CD14-positive monocyte (primary cell): ENCODE data around the gene HPCAL4. TPM values are rescaled to one million over a fixed set of nuclear protein-coding genes. Genes with fewer than 3 reads are reported as not detected.

Source experiments
- DNase-seq, 3 donors: peaks; one replicate each; pipeline ENCODE4 v3.0.0-alpha.2; 2011 to 2022
- H2AFZ ChIP-seq: 2 replicates; pipeline ENCODE4 v1.6.0; 2012; ENCODE audit warnings: mild to moderate bottlenecking, low read depth, low read length, inconsistent platforms; ENCODE audit not compliant: insufficient read depth, poor library complexity, severe bottlenecking
- H3K27ac ChIP-seq, 2 donors: 1 replicate in 1 of 2; 2 replicates in 1 of 2; pipeline ENCODE4 v1.5.1; 2012 to 2013; ENCODE audit warnings: low read length in 2 of 2, control low read depth in 1 of 2, inconsistent platforms in 1 of 2, low read depth in 1 of 2, mild to moderate bottlenecking in 1 of 2
- H3K27me3 ChIP-seq, 2 donors: one replicate each; pipeline versions ENCODE4 v1.6.0 to v1.6.1; 2011 to 2013; ENCODE audit warnings: low read length in 2 of 2; ENCODE audit not compliant: control insufficient read depth in 2 of 2, insufficient read depth in 2 of 2
- H3K36me3 ChIP-seq, 2 donors: replicated peaks in 1 of 2; 1 replicate in 1 of 2; 2 replicates in 1 of 2; pipeline versions ENCODE4 v1.5.1 to v1.6.1; 2012 to 2013; ENCODE audit warnings: low read length in 2 of 2, control low read depth in 1 of 2, inconsistent platforms in 1 of 2, mild to moderate bottlenecking in 1 of 2; ENCODE audit not compliant: insufficient read depth in 2 of 2, control insufficient read depth in 1 of 2
- H3K4me1 ChIP-seq, 2 donors: 1 replicate in 1 of 2; 2 replicates in 1 of 2; pipeline versions ENCODE4 v1.5.1 to v1.6.1; 2012 to 2013; ENCODE audit warnings: low read length in 2 of 2, control low read depth in 1 of 2, inconsistent platforms in 1 of 2, mild to moderate bottlenecking in 1 of 2, moderate library complexity in 1 of 2; ENCODE audit not compliant: insufficient read depth in 2 of 2, control insufficient read depth in 1 of 2
- H3K4me2 ChIP-seq: replicated peaks from 2 replicates; pipeline ENCODE3; 2012; ENCODE audit warnings: low read length, moderate library complexity, mild to moderate bottlenecking; ENCODE audit not compliant: poor library complexity, severe bottlenecking; ENCODE audit errors: extremely low read depth
- H3K4me3 ChIP-seq, 3 experiments: fragments of 200-600 bp in 1 of 3; sonication (generic) in 1 of 3; replicated peaks in 1 of 3; 1 replicate in 2 of 3; 2 replicates in 1 of 3; pipeline ENCODE4 v1.5.1; 2011 to 2013; ENCODE audit warnings: low read length in 3 of 3, mild to moderate bottlenecking in 3 of 3, control low read depth in 2 of 3, low read depth in 2 of 3, inconsistent platforms in 1 of 3, moderate library complexity in 1 of 3
- H3K79me2 ChIP-seq: 2 replicates; pipeline ENCODE4 v1.6.0; 2012; ENCODE audit warnings: mild to moderate bottlenecking, control low read depth, inconsistent platforms, low read length, moderate library complexity; ENCODE audit not compliant: insufficient read depth
- H3K9ac ChIP-seq: 2 replicates; pipeline ENCODE4 v1.6.0; 2017; ENCODE audit warnings: low read length, mild to moderate bottlenecking; ENCODE audit not compliant: insufficient read depth, poor library complexity, severe bottlenecking
- H3K9me3 ChIP-seq, 2 donors: replicated peaks in 1 of 2; 1 replicate in 1 of 2; 2 replicates in 1 of 2; pipeline versions ENCODE4 v1.5.1 to v1.6.1; 2012 to 2013; ENCODE audit warnings: low read length in 2 of 2, control low read depth in 1 of 2; ENCODE audit not compliant: control insufficient read depth in 1 of 2, insufficient read depth in 1 of 2
- H4K20me1 ChIP-seq: 2 replicates; pipeline ENCODE4 v1.6.0; 2012; ENCODE audit warnings: mild to moderate bottlenecking, low read length, control low read depth, moderate library complexity; ENCODE audit not compliant: insufficient read depth
- H3K27ac Mint-ChIP-seq, 7 donors: one replicate each; pipeline ENCODE4 v1.8.0; 2020; ENCODE audit warnings: mild to moderate bottlenecking in 7 of 7, mixed read lengths in 7 of 7, moderate library complexity in 6 of 7, inconsistent platforms in 2 of 7
- H3K27me3 Mint-ChIP-seq, 3 donors: one replicate each; pipeline ENCODE4 v1.8.0; 2021 to 2022; ENCODE audit warnings: low read depth in 3 of 3, mild to moderate bottlenecking in 3 of 3, mixed read lengths in 3 of 3, moderate library complexity in 3 of 3, inconsistent platforms in 1 of 3
- H3K36me3 Mint-ChIP-seq, 2 donors: one replicate each; pipeline ENCODE4 v1.8.0; 2020; ENCODE audit warnings: mixed read lengths in 2 of 2, inconsistent platforms in 1 of 2, mild to moderate bottlenecking in 1 of 2
- H3K4me1 Mint-ChIP-seq: one replicate; pipeline ENCODE4 v1.8.0; 2020; ENCODE audit warnings: mild to moderate bottlenecking, mixed read lengths
- H3K4me3 Mint-ChIP-seq, 2 donors: one replicate each; pipeline ENCODE4 v1.8.0; 2020; ENCODE audit warnings: mild to moderate bottlenecking in 2 of 2, mixed read lengths in 2 of 2, moderate library complexity in 1 of 2
- H3K9me3 Mint-ChIP-seq, 7 donors: one replicate each; pipeline ENCODE4 v1.8.0; 2020 to 2022; ENCODE audit warnings: mixed read lengths in 7 of 7, mild to moderate bottlenecking in 6 of 7, moderate library complexity in 6 of 7, inconsistent platforms in 2 of 7
- CTCF ChIP-seq: fragments of 200-600 bp; IDR thresholded peaks from one replicate; pipeline ENCODE4 v1.8.0; 2022; ENCODE audit warnings: antibody characterized with exemption, mild to moderate bottlenecking
- WGBS: methylation state at CpG from one replicate; pipeline ENCODE4 v1.1.5; 2013; ENCODE audit warnings: missing lambda C conversion rate; ENCODE audit not compliant: insufficient coverage; 5-methylcytosine and 5-hydroxymethylcytosine counted together
- intact Hi-C, 2 donors: fragments of 100-400 bp; cut with micrococcal nuclease; formaldehyde crosslinking; loops; one replicate each; pipeline versions ENCODE4 v1.15.0 to v1.15.1; 2023
- polyA plus RNA-seq, 3 donors: library from polyadenylated mRNA; depleted of rRNA in 1 of 3; unstranded in 2 of 3; stranded (reverse) in 1 of 3; fragments of 300-500 nt in 2 of 3; fragments of >200 nt in 1 of 3; fragmentation: Illumina TruSeq in 2 of 3; gene quantifications; 1 replicate in 2 of 3; 2 replicates in 1 of 3; pipeline ENCODE4 v1.2.3, GENCODE V29; 2012 to 2021

HPCAL4 gene
- polyA plus RNA-seq, 3 donors: 0.03 to 0.05 TPM; not detected in 1

DNA sequence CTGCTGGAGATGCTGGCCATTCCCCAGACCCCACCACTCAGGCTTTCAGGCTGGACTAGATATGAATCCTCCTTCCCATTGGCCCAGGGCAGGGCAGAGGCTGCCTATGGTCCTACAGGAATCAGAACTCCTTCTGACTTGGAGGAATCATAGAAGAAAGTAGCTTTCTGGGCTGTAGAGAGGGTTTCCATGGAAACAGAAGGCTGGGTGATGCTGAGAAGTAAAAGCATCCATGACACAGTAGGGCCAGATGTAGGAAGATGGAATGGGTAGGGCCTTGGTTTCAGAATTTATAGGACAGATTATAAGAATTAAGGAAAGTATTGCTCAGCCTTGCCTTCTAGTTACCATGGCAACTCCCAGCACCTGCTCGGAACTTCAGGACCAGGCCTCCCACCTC lies 28.4 kb downstream of the HPCAL4 start:
- H3K79me2 ChIP-seq: no peaks in the 10 kb centered on the region
- H3K27me3 Mint-ChIP-seq: peaks cover 4 to 16% (median 8%) of the 10 kb centered on the region in 3 donors
- no CpG with 5 or more reads among the region's 1 CpG for WGBS
- H3K4me1 ChIP-seq: peaks cover 6% of the 10 kb centered on the region in 2 donors
- H3K36me3 Mint-ChIP-seq: no peaks in the 10 kb centered on the region
- no peak overlapping the region for H3K4me2 ChIP-seq
- H3K27me3 ChIP-seq: no peaks in the 10 kb centered on the region
- no peak overlapping the region for H3K9ac ChIP-seq
- no peak overlapping the region for H3K4me3 Mint-ChIP-seq
- no peak for TF ChIP-seq CTCF
- no peaks in the 10 kb centered on the region for H3K36me3 ChIP-seq
- no peak overlapping the region for H3K4me3 ChIP-seq
- intact Hi-C loops: no loop called here
- no peak overlapping the region for H3K27ac Mint-ChIP-seq
- H3K9me3 Mint-ChIP-seq: no peaks in the 10 kb centered on the region
- H3K4me1 Mint-ChIP-seq: peaks cover 10% of the 10 kb centered on the region
- no peak overlapping the region for H2AFZ ChIP-seq
- DNase-seq: no peak
- H4K20me1 ChIP-seq: no peaks in the 10 kb centered on the region
- no peaks in the 10 kb centered on the region for H3K9me3 ChIP-seq
- H3K27ac ChIP-seq: no peak overlapping the region

- no peaks in the 10 kb centered on the region for H3K27me3 ChIP-seq
- Mint-ChIP-seq H3K27ac (no peak overlapping the region), H3K27me3 (peaks cover 2 to 11% (median 2%) of the 10 kb centered on the region in 3 donors), H3K4me1 (peaks cover 12% of the 10 kb centered on the region), H3K9me3 (no peaks in the 10 kb centered on the region), H3K4me3 (no peak overlapping the region), H3K36me3 (no peaks in the 10 kb centered on the region)
- H3K4me1 ChIP-seq: peaks cover 7 to 9% of the 10 kb centered on the region in 2 donors
- H3K4me3 ChIP-seq: no peak overlapping the region
- H4K20me1 ChIP-seq: no peaks in the 10 kb centered on the region
- H3K36me3 ChIP-seq: no peaks in the 10 kb centered on the region
- H2AFZ ChIP-seq: no peak overlapping the region
- no peaks in the 10 kb centered on the region for H3K9me3 ChIP-seq
- no peaks in the 10 kb centered on the region for H3K79me2 ChIP-seq
- intact Hi-C loops: loop anchor here in 1 of 2 donors (5.0 kb wide), 1 partner anchor 63 kb away; no protein-coding TSS in a partner anchor
- H3K27ac ChIP-seq: no peak overlapping the region
- no peak overlapping the region for H3K4me2 ChIP-seq
- no peak for TF ChIP-seq CTCF
- WGBS: no CpG with 5 or more reads among the region's 5 CpGs
- no peak for DNase-seq
- H3K9ac ChIP-seq: no peak overlapping the region
Measured at GRCh38 chr1:39659538-39659937, 31.7 kb downstream of the HPCAL4 start.
